Spinal cord (tissue), 10 donors: ENCODE data around the gene TMC8. TPM values are rescaled to one million over a fixed set of nuclear protein-coding genes. Genes with fewer than 3 reads are reported as not detected.

ENCODE experiments used
- DNase-seq, 6 donors: peaks; one replicate each; pipeline versions ENCODE4 v3.0.0 to v3.0.0-alpha.2; 2013 to 2015; ENCODE audit warnings: low spot score in 6 of 6, low read depth in 4 of 6
- H3K27ac ChIP-seq: one replicate; pipeline ENCODE4 v1.5.1; 2013; ENCODE audit warnings: low read depth, low read length, control low read depth
- H3K27me3 ChIP-seq: one replicate; pipeline ENCODE4 v1.6.1; 2013; ENCODE audit warnings: low read length; ENCODE audit not compliant: control insufficient read depth, insufficient read depth
- H3K36me3 ChIP-seq: one replicate; pipeline ENCODE4 v1.6.1; 2013; ENCODE audit warnings: low read length; ENCODE audit not compliant: control insufficient read depth, insufficient read depth
- H3K4me1 ChIP-seq: one replicate; pipeline ENCODE4 v1.6.1; 2013; ENCODE audit warnings: low read length; ENCODE audit not compliant: control insufficient read depth, insufficient read depth
- H3K4me3 ChIP-seq: one replicate; pipeline ENCODE4 v1.5.1; 2013; ENCODE audit warnings: low read depth, low read length, control low read depth
- H3K9me3 ChIP-seq: one replicate; pipeline ENCODE4 v1.6.1; 2013; ENCODE audit warnings: low read length; ENCODE audit not compliant: control insufficient read depth, insufficient read depth
- WGBS: methylation state at CpG from one replicate; pipeline ENCODE4 v1.1.5; 2013; ENCODE audit warnings: missing lambda C conversion rate; ENCODE audit not compliant: insufficient coverage; 5-methylcytosine and 5-hydroxymethylcytosine counted together
- polyA plus RNA-seq, 2 donors: library from polyadenylated mRNA; unstranded; fragments of 120-200 nt; gene quantifications; one replicate each; pipeline ENCODE4 v1.2.1, GENCODE V29; 2013; ENCODE audit not compliant: insufficient read length in 2 of 2
- total RNA-seq, 2 donors: library from RNA; depleted of rRNA in 1 of 2; stranded (reverse); fragments of 120-200 nt in 1 of 2; fragments of >200 nt in 1 of 2; gene quantifications; one replicate each; pipeline versions ENCODE4 v1.2.3 to v1.2.4, GENCODE V29; 2013 to 2014
- donor health status: healthy.

The TMC8 gene
- total and polyA plus RNA-seq, 4 donors, result 2.0 to 6.0 (median 3.9) TPM

DNA sequence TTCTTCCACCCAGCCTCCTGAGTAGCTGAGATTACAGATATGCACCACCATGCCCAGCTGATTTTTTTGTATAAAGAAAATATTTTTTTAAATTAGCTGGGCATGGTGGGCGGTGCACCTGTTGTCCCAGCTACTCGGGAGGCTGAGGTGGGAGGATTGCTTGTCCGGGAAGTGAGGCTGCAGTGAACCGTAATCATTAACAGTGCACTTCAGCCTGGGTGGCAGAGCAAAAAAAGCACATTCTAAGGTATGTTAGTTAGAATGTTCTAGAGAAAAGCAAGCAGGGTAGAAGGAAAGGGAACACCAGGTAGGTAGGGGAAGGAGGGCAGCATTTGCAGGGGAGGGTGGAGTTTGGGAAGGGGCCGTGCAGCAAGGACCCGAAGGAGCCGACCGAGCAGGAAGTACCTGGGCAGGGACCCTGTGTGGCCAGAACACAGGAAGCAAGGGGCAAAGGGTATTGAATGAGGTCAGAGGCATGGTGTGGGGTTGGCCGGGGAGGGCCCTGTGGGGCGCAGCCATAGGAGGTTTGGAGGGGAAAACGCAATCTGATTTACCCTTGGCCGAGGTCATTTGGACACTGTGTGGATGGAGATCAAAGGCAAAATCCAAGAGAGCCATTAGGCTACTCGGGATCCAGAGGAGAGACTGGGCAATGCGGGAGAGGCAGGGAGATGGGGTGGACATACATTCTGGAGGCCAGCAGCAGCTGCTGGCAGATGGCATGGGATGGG lies 17.9 kb downstream of the TMC8 start:
- no peak overlapping the region for H3K27ac ChIP-seq
- no peaks in the 10 kb centered on the region for H3K27me3 ChIP-seq
- no peak overlapping the region for H3K4me3 ChIP-seq
- DNase-seq, result no peak
- WGBS, result 84% methylated on average over 14 of the region's 14 CpGs
- H3K9me3 ChIP-seq, result no peaks in the 10 kb centered on the region
- H3K4me1 ChIP-seq, result peaks cover 32% of the 10 kb centered on the region
- H3K36me3 ChIP-seq, result no peaks in the 10 kb centered on the region

DNA sequence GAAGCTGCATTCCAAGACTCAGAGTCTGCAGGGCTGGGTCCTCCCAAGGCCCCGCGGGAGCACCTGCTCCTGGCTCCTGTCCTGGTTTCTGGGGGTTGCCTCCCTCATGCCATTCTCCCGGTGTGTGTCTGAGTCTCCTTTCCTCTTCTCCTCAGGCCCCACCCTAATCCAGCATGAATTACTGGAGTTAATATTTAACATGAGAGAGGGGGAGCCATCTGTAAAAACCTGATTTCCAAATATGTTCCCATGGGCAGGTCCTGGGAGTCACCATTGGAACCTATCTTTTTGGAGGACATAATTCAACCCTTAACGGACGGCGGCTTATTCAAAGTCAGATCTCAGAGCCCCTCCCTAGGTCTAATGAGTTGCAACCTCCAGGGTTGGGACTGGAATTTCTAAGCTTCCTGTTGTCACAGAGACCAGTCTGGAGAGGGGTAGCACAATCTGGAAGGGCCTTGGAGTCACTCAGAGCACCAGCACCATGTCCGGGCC lies 21.0 kb downstream of the TMC8 start:
- H3K27ac ChIP-seq, result no peak overlapping the region
- no peaks in the 10 kb centered on the region for H3K9me3 ChIP-seq
- no peaks in the 10 kb centered on the region for H3K27me3 ChIP-seq
- no peak overlapping the region for H3K4me3 ChIP-seq
- DNase-seq, result no peak
- no peaks in the 10 kb centered on the region for H3K36me3 ChIP-seq
- H3K4me1 ChIP-seq, result peaks cover 2% of the 10 kb centered on the region
- 82% methylated on average over 6 of the region's 7 CpGs for WGBS

DNA sequence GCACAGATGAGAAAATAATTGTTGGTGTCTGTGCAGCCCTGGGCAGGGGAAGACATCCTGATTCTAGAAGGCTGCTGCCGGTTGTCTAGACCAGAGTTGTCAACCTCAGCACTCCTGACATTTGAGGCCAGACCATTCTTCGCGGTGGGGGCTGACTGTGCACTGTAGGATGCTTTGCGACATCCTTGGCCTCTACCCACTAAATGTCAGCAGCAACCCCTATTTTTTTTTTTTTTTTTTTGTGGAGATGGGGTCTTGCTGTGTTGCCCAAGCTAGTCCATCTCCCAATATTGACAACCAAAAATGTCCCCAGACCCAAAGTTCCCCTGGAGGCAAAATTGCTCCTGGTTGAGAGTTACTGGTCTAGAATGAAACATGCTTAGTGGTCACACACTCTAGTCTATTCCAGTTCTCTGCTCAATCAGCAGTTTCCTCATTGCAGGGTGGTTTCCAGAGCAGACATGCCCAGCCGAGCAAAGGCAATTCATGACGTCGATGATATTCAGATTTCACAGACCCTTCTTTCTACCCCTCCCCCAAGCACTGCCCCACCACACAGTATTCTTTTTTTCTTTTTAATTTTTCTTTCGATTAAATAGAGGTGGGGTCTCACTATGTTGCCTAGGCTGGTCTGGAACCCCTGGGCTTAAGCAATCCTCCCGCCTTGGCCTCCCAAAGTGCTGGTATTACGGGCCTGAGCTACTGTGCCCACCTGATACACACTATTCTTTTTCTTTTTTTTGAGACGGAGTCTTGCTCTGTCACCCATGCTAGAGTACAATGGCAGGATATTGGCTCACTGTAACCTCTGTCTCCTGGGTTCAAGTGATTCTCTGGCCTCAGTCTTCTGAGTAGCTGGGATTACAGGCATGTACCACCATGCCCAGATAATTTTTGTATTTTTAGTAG lies 24.6 kb downstream of the TMC8 start:
- WGBS, result 65% methylated on average over 2 of the region's 11 CpGs
- no peak for DNase-seq

DNA sequence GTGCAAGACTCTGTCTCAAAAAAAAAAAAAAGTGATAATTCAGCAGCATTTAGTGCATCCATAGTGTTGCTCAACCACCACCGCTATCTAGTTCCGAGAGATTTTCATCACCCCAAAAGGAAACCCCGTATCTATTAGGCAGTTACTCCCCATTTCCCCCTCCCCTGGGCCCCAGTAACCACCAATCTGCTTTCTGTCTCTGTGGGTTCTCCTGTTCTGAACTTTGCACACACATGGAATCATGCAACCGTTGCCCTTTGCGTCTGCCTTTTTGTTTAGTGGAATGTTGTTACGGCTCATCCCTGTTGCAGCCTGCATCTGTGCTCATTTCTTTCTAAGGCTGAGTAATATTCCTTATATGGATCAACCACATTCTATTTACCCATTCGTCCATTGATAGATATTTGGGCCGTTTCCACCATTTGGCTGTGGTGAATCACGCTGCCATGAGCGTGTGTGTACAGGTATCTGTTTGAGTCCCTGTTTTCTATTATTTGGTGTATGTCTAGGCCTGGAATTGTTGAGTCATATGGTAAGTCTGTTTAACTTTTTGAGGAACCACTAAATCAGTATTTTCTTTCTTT lies 29.1 kb downstream of the TMC8 start:
- Histone ChIP-seq H3K4me1 (no peaks in the 10 kb centered on the region), H3K27me3 (no peaks in the 10 kb centered on the region), H3K27ac (no peak overlapping the region), H3K4me3 (no peak overlapping the region), H3K9me3 (no peaks in the 10 kb centered on the region), H3K36me3 (no peaks in the 10 kb centered on the region)
- DNase-seq, result no peak
- 93% methylated on average over 3 of the region's 10 CpGs for WGBS

More for the DNA sequence above, 24.6 kb downstream of the TMC8 start:
- no peaks in the 10 kb centered on the region for H3K9me3 ChIP-seq
- H3K27ac ChIP-seq, result no peak overlapping the region
- H3K4me1 ChIP-seq, result peaks cover 2% of the 10 kb centered on the region
- no peaks in the 10 kb centered on the region for H3K36me3 ChIP-seq
- no peaks in the 10 kb centered on the region for H3K27me3 ChIP-seq
- no peak overlapping the region for H3K4me3 ChIP-seq

DNA sequence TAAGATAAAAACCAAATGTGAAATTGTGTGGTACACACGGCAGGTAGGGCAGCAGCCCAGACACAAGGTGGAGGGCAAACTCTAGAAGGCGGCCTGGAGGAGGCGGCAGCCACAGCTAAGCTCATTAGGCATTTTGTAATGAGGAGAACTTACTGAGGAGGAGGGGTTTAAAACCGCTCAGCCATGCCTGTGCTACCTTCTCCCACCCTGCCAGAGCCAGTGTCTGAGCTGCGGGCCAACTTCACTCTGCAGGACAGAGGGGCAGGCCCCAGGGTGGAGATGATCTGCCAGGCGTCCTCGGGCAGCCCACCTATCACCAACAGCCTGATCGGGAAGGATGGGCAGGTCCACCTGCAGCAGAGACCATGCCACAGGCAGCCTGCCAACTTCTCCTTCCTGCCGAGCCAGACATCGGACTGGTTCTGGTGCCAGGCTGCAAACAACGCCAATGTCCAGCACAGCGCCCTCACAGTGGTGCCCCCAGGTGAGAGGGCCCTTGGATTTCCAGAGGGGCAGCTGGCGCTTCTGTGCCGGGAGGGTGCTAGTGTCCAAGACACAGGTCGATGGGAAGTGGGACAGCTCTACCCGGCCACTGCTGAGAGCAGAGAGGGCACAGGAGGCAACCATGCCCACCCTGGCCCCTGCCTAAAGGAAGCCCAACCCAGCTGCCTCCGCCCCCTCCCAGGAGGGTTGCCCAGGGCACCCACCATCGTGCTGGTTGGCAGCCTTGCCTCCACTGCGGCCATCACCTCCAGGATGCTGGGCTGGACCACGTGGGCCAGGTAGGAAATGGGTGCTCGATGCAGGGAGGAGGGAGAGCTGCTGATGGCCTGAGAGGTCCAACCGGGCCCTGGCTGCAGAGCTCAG lies 33.5 kb downstream of the TMC8 start:
- Histone ChIP-seq H3K27me3 (peaks cover 2% of the 10 kb centered on the region), H3K9me3 (no peaks in the 10 kb centered on the region), H3K27ac (no peak overlapping the region), H3K36me3 (no peaks in the 10 kb centered on the region), H3K4me1 (peaks cover 9% of the 10 kb centered on the region), H3K4me3 (no peak overlapping the region)
- 77% methylated on average over 21 of the region's 22 CpGs for WGBS
- no peak for DNase-seq

DNA sequence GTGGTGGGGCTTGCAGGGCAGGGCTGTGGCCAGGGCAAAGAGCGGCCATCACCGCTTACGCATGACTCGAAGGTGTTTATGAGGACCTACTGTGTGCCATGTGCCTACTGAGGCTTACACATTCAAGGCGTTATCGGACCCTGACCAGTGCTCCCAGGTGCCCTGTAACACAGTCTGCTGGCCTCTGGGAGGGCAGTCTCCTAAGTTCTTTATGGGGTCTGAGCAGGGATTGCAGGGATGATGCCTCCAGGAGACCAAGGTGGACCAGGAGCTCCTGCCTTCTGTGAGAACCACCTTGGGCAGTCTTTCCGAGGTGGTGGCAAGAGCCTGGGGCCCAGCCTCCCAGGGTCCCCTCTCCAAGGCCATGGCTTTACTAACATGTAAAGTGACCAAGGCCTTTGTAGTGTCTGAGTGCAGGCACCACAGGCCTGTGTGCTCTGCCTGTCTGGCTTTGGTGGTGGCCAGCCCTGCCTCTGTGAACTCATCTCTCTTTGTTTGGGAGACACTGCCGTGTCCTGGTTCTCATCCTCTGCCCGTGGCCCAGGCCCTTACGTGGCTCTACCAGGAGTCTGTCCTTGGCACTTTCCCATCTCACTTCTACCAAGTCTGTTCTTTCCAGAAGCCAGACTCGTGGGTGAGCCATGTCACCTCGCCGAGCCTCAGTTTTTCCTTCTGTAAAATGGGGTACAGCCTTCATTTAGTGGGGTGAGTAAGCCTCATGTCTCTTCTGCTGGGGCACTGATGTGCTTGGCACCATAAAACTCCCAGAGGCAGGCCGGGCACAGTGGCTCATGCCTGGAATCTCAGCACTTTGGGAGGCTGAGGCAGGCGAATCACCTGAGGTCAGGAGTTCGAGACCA lies 34.4 kb downstream of the TMC8 start:
- Histone ChIP-seq H3K27ac (no peak overlapping the region), H3K4me3 (no peak overlapping the region), H3K4me1 (peaks cover 18% of the 10 kb centered on the region), H3K9me3 (no peaks in the 10 kb centered on the region), H3K27me3 (peaks cover 2% of the 10 kb centered on the region), H3K36me3 (peaks cover under 1% of the 10 kb centered on the region)
- WGBS, result 88% methylated on average over 10 of the region's 16 CpGs
- DNase-seq, result no peak

DNA sequence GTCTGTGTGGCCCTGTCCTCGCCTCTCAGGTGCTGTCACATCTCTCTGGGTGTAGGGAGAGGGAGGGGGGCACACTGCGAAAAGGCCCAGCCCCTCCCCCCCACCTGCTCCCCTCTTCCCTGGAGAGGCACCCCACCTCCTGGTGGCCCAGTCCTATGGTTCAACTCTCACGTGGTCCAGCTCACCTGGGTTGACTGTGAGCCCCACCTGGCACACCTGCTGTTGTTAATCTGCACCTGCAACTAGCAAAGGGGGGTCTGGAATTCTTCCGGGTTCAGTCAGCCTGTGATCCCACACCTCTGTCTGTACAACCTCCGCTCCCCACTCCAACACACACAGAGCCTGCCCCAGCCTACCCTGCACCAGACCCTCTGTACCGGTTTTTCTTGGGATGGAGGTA lies 35.8 kb downstream of the TMC8 start:
- Histone ChIP-seq H3K36me3 (peaks cover 12% of the 10 kb centered on the region), H3K27me3 (peaks cover 2% of the 10 kb centered on the region), H3K4me1 (peaks cover 22% of the 10 kb centered on the region), H3K9me3 (no peaks in the 10 kb centered on the region), H3K27ac (no peak overlapping the region), H3K4me3 (no peak overlapping the region)
- WGBS, result 4% methylated on average over 2 of the region's 6 CpGs
- no peak for DNase-seq

DNA sequence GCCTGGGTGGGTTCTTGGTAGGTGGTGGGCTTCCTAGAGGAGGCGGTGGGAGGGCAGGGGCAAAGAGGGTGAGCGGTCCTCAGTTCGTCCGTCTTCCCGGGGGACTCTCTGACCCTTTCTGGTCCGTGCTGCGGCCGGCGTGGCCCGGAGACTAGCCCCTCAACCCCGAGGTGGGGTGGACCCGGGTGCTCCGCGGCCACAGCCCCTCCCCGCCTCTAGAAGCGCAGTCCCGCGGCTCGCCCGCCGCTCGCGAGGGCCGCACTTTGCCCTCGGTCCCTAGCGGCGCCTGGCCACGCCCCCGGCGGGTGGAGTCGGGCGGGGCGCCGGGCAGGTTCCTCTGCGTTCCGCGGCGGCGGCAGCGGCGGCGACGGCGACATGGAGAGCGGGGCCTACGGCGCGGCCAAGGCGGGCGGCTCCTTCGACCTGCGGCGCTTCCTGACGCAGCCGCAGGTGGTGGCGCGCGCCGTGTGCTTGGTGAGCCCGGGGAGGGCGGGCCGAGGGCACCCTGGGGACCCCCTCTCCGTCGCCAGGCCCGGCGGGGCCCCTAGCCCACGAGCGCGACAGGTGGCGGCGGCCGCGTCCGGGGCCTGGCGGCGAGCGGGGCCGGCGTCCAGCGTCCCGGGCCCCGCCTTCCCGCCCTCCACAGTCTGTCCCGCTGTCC lies 37.8 kb downstream of the TMC8 start, which contains the start of gene SYNGR2:
Gene SYNGR2, plus strand, starts transcription at position 340 of the 661 bp plus-strand sequence. Its CDS starts 36 bp downstream, at position 376.
- H3K4me3 ChIP-seq, result peak within 1 kb of the TSS; percentile 52
- peaks cover 39% of the 10 kb centered on the region for H3K4me1 ChIP-seq
- peak in 3 of 6 donors; percentile 43 to 88 (median 82) for DNase-seq
- H3K36me3 ChIP-seq, result peaks cover 30% of the 10 kb centered on the region
- H3K27me3 ChIP-seq, result peaks cover 2% of the 10 kb centered on the region
- WGBS, result under 1% methylated on average over 82 of the region's 84 CpGs
- no peaks in the 10 kb centered on the region for H3K9me3 ChIP-seq
- H3K27ac ChIP-seq, result no peak within 1 kb of the TSS
